ENCODE results near the gene OSR1.
"Not testable (repeated sequence)": the region's sequence is repeated elsewhere in the genome, so short reads cannot be mapped to it uniquely, and the experiment has no call there.

The OSR1 gene

GRCh38 chr2:19330436-19330835, 28.0 kb downstream of the OSR1 start:
- DNase-seq = no peak

- DNase-seq = no peak
These were observed 29.0 kb downstream of the OSR1 start for GRCh38 chr2:19329445-19329844.

GRCh38 chr2:19327496-19327895, 30.9 kb downstream of the OSR1 start:
- DNase-seq = no peak

GRCh38 chr2:19321946-19322345, 36.5 kb downstream of the OSR1 start:
- no peak for DNase-seq

- no peak for DNase-seq
These were observed 37.6 kb downstream of the OSR1 start for GRCh38 chr2:19320813-19321212.

- DNase-seq = no peak
These were observed 38.7 kb downstream of the OSR1 start for GRCh38 chr2:19319698-19320097.

GRCh38 chr2:19319064-19319463, 39.4 kb downstream of the OSR1 start:
- no peak for DNase-seq

GRCh38 chr2:19313553-19313952, 44.9 kb downstream of the OSR1 start:
- no peak for DNase-seq

- DNase-seq = no peak
These were observed 45.5 kb downstream of the OSR1 start for GRCh38 chr2:19312949-19313348.

- DNase-seq = not testable (repeated sequence)
These were observed 52.4 kb downstream of the OSR1 start for GRCh38 chr2:19306065-19306464.

GRCh38 chr2:19305400-19306055, 52.9 kb downstream of the OSR1 start:
- not testable (repeated sequence) for DNase-seq

GRCh38 chr2:19301706-19302105, 56.7 kb downstream of the OSR1 start:
- no peak for DNase-seq
